Gastrocnemius medialis (tissue), 4 donors: Measurements from ENCODE around the gene SHISAL1. TPM values are rescaled to one million over a fixed set of nuclear protein-coding genes. Genes with fewer than 3 reads are reported as not detected.

Source experiments
- ATAC-seq, 2 donors: fragments of 150-250 bp; one replicate each; pipeline ENCODE4 v1.9.1; 2016
- DNase-seq, 2 donors: peaks; one replicate each; pipeline ENCODE4 v3.0.0-alpha.2; 2019
- H3K27ac ChIP-seq, 4 donors: fragments of 200-600 bp; sonication (generic); 1 replicate in 1 of 4; 2 replicates in 3 of 4; pipeline ENCODE4 v1.5.1; 2016 to 2018; ENCODE audit warnings: mild to moderate bottlenecking in 2 of 4, moderate library complexity in 1 of 4
- H3K27me3 ChIP-seq, 3 donors: fragments of 200-600 bp; sonication (generic) in 2 of 3; 1 replicate in 1 of 3; 2 replicates in 2 of 3; pipeline versions ENCODE4 v1.5.1 to v1.6.0; 2016 to 2019; ENCODE audit warnings: mild to moderate bottlenecking in 1 of 3, moderate library complexity in 1 of 3
- H3K36me3 ChIP-seq, 2 donors: fragments of 200-600 bp; sonication (generic) in 1 of 2; one replicate each; pipeline ENCODE4 v1.5.1; 2017 to 2018
- H3K4me1 ChIP-seq, 2 donors: fragments of 200-600 bp; sonication (generic) in 1 of 2; one replicate each; pipeline ENCODE4 v1.5.1; 2016 to 2017; ENCODE audit warnings: mild to moderate bottlenecking in 2 of 2
- H3K4me3 ChIP-seq, 4 donors: fragments of 200-600 bp; sonication (generic) in 3 of 4; 1 replicate in 1 of 4; 2 replicates in 3 of 4; pipeline ENCODE4 v1.5.1; 2016 to 2019; ENCODE audit warnings: mild to moderate bottlenecking in 2 of 4
- H3K9me3 ChIP-seq, 3 donors: fragments of 200-600 bp; sonication (generic) in 2 of 3; 1 replicate in 1 of 3; 2 replicates in 2 of 3; pipeline ENCODE4 v1.5.1; 2016 to 2019
- POLR2A ChIP-seq, 2 donors: fragments of 450-650 bp; IDR thresholded peaks; one replicate each; pipeline ENCODE4 v1.6.1; 2017; ENCODE audit warnings: antibody characterized with exemption in 2 of 2, mild to moderate bottlenecking in 2 of 2, moderate library complexity in 2 of 2
- in situ Hi-C, 4 donors: fragments of 200-750 bp; cut with MboI; loops; one replicate each; pipeline versions ENCODE4 v1.15.0 to v1.8.0; 2017; ENCODE audit warnings: low sequenced_read_pairs in 4 of 4
- intact Hi-C: fragments of 100-400 bp; cut with DNase I; formaldehyde crosslinking; loops from one replicate; pipeline ENCODE4 v1.15.1; 2023; ENCODE audit warnings: low total_unique reads
- total RNA-seq, 4 donors: library from RNA; depleted of rRNA; stranded (reverse); fragments of >200 nt; gene quantifications; one replicate each; pipeline versions ENCODE4 v1.1.0 to v1.2.3, GENCODE V29; 2016
- TF ChIP-seq, protein P1 (sequence below), 5 experiments: fragments of 450-650 bp in 3 of 5; fragments of 200-600 bp in 2 of 5; sonication (generic) in 2 of 5; IDR thresholded peaks in 4 of 5; conservative IDR thresholded peaks in 1 of 5; 1 replicate in 4 of 5; 2 replicates in 1 of 5; pipeline ENCODE4 v1.5.1; 2016 to 2019; ENCODE audit warnings: antibody characterized with exemption in 5 of 5, mild to moderate bottlenecking in 3 of 5, moderate library complexity in 3 of 5

The SHISAL1 gene
- total RNA-seq, 4 donors from 2014 or later = 0.03 to 0.10 TPM; not detected in 2

DNA sequence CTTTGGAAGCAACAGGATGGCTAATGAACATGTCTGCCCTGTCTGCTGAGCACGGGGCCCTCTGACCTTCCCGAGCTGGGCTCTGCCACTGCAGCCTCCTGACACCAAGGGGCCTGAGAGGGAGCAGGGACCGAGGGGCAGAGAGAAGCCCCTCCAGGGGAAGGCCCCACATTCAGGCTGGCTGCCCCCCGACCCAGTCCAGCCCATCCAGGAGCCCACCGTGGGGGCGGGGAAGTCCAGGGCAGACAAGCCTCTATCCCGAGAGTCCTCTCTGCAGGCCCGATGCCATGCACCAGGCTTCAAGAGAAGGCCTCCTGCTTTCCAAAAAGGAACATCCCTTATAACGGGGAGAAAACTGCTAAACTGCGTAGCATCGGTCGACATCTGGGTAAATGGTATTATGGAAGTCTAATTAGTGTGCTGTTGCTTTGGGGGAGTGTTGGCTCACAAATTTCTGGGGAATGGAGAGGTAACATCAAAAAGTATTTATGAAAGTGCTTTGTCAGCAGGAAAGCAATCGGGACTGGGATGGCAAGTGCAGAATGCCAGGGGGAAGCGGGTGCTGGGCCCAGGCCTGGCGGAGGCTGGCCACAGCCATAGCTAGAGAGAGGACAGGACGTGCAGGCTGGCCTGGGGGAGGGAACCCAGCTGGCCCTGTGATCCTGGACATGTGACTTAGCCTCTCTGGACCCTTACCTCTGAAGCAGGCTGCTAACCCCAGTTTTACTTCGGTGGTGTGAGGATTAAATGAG, 5.3 kb upstream of the SHISAL1 start:
- in situ Hi-C loops = no loop called here
- Histone ChIP-seq H3K9me3 (no peaks in the 10 kb centered on the region), H3K36me3 (no peaks in the 10 kb centered on the region), H3K4me3 (no peak overlapping the region), H3K27ac (no peak overlapping the region), H3K27me3 (peaks cover 0 to 4% (median 0%) of the 10 kb centered on the region in 3 donors), H3K4me1 (no peaks in the 10 kb centered on the region)
- intact Hi-C loops = no loop called here
- ATAC-seq (no peak), DNase-seq (no peak)
- TF ChIP-seq POLR2A (IDR thresholded peaks at IDR 0.05) = no peak
- TF ChIP-seq, protein P1, sequence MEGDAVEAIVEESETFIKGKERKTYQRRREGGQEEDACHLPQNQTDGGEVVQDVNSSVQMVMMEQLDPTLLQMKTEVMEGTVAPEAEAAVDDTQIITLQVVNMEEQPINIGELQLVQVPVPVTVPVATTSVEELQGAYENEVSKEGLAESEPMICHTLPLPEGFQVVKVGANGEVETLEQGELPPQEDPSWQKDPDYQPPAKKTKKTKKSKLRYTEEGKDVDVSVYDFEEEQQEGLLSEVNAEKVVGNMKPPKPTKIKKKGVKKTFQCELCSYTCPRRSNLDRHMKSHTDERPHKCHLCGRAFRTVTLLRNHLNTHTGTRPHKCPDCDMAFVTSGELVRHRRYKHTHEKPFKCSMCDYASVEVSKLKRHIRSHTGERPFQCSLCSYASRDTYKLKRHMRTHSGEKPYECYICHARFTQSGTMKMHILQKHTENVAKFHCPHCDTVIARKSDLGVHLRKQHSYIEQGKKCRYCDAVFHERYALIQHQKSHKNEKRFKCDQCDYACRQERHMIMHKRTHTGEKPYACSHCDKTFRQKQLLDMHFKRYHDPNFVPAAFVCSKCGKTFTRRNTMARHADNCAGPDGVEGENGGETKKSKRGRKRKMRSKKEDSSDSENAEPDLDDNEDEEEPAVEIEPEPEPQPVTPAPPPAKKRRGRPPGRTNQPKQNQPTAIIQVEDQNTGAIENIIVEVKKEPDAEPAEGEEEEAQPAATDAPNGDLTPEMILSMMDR (IDR thresholded peaks at IDR 0.05 in 4 of 5, conservative IDR thresholded peaks at IDR 0.05 in 1 of 5) = no peak

DNA sequence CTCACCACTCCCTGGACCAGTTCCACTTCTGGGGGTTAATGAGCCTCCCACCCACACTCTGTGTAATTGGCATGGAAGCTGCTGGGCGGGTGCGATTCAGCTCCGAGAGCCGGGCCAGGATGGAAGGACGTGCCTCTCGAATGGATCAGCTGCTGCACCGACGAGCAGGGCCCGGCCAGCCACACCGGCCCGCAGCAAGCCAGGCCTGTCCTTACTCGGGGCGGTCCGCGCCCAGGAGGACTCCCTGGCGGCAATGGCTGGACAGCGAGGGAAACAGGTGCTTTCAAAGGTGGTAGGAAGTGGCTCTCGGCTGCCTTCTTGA, 4.3 kb upstream of the SHISAL1 start:
- in situ Hi-C loops = no loop called here
- intact Hi-C loops = no loop called here
- TF ChIP-seq, protein P1 (IDR thresholded peaks at IDR 0.05 in 4 of 5, conservative IDR thresholded peaks at IDR 0.05 in 1 of 5) = no peak
- TF ChIP-seq POLR2A (IDR thresholded peaks at IDR 0.05) = no peak
- H3K4me3 ChIP-seq = no peak overlapping the region
- no peaks in the 10 kb centered on the region for H3K9me3 ChIP-seq
- no peaks in the 10 kb centered on the region for H3K4me1 ChIP-seq
- ATAC-seq = no peak
- H3K27me3 ChIP-seq = peaks cover 0 to 4% (median 0%) of the 10 kb centered on the region in 3 donors
- DNase-seq = no peak
- H3K27ac ChIP-seq = no peak overlapping the region
- no peaks in the 10 kb centered on the region for H3K36me3 ChIP-seq

DNA sequence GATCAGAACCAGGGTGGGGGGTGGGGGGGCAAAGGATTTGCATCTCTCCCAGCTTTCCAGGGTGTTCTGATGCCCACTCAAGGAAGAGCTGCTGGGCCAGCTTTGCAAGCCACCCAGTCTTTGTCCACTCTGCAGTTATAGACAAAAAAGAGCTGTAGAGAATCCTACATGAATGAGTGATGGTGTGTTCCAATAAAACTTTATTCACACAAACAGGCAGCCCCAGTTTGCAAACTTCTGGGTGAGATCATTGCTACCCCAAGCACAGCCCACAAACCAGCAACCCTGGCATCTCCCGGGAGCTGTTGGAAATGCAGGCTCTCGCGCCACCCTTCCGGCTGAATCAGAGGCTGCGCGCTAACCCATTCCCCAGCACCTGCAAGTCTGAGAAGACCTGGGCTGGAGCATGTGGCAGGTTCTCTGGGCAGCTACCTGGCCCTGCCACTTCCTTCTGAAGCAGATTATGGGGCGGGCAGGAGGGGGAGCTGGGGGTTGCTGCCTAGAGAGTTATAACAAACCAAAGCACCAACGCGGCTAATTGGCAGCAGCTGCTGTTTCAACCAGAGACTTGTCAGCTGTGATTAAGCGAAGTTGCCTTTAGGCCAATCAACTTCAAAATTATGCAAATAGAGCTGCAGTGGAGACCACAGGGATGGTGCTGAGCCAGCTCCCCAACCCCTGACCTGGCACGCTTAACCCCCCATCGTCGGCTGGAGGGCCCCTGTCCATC, 3.8 kb upstream of the SHISAL1 start:
- no peak for TF ChIP-seq POLR2A (IDR thresholded peaks at IDR 0.05)
- TF ChIP-seq, protein P1 (IDR thresholded peaks at IDR 0.05 in 4 of 5, conservative IDR thresholded peaks at IDR 0.05 in 1 of 5) = no peak
- Histone ChIP-seq H3K4me3 (no peak overlapping the region), H3K27ac (no peak overlapping the region), H3K27me3 (peaks cover 0 to 4% (median 0%) of the 10 kb centered on the region in 3 donors), H3K36me3 (no peaks in the 10 kb centered on the region), H3K9me3 (no peaks in the 10 kb centered on the region), H3K4me1 (no peaks in the 10 kb centered on the region)
- intact Hi-C loops = no loop called here
- DNase-seq = no peak
- in situ Hi-C loops = no loop called here
- ATAC-seq = no peak

DNA sequence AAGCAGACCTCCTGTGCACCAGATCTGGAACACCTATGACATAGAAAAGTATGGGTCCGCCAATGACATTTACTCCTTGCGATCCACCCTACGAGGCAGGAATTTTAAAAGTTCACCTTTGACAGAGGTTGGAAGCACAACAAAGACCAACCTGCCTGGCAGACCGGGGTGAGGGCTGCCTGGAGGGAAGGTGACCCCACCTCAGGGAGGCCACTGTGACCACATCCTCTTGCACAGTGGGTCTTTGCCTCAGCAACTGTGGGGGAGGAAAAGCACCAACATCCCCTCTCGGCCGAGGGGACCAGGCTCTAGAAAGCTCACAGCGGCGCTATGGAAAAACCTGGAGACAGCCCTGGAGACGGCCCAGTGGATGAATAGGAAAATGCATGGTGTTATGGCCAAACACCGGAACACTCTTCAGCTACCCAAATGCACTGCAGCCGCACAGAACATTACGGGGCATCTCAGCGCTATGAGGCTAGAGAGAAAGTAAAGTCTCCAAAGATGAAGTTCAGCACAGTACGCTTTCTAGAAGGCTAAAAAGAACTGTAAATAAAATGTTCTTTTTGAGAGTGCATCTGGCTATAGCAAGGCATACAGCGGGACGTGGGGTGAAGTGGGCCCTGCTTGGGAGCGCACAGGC, 1.8 kb upstream of the SHISAL1 start:
- TF ChIP-seq POLR2A (IDR thresholded peaks at IDR 0.05) = no peak
- TF ChIP-seq, protein P1 (IDR thresholded peaks at IDR 0.05 in 4 of 5, conservative IDR thresholded peaks at IDR 0.05 in 1 of 5) = no peak
- Histone ChIP-seq H3K4me3 (no peak overlapping the region), H3K4me1 (no peaks in the 10 kb centered on the region), H3K27me3 (peaks cover 0 to 4% (median 0%) of the 10 kb centered on the region in 3 donors), H3K27ac (no peak overlapping the region), H3K9me3 (no peaks in the 10 kb centered on the region), H3K36me3 (no peaks in the 10 kb centered on the region)
- in situ Hi-C loops = no loop called here
- ATAC-seq = no peak
- intact Hi-C loops = no loop called here
- no peak for DNase-seq
